H1 (cell line): ENCODE data around the gene EYA4. TPM values are rescaled to one million over a fixed set of nuclear protein-coding genes. Genes with fewer than 3 reads are reported as not detected.

Experiments
- CTCF ChIA-PET: fragments of 300-600 bp; sonication (Branson Sonifier 250); formaldehyde crosslinking; loops from one replicate; lab custom pipeline; 2021; ENCODE audit not compliant: partially characterized antibody; lab: Charles Lee
- POLR2A ChIA-PET: fragments of 300-600 bp; sonication (Branson Sonifier 250); formaldehyde crosslinking; loops from one replicate; lab custom pipeline; 2021; ENCODE audit warnings: inconsistent platforms; ENCODE audit not compliant: partially characterized antibody; lab: Charles Lee
- DNase-seq, 2 experiments: peaks; one replicate each; pipeline versions ENCODE4 v3.0.0 to v3.0.0-alpha.2; 2010 to 2022; ENCODE audit warnings: low spot score in 2 of 2, low read depth in 1 of 2, mixed read lengths in 1 of 2
- FAIRE-seq: peaks from 2 replicates; lab custom pipeline; 2011; peaks lifted over from hg19 to GRCh38; lab: Jason Lieb, UNC
- H2AFZ ChIP-seq: 2 replicates; pipeline ENCODE4 v1.8.1; 2012; ENCODE audit warnings: low read length, inconsistent platforms
- H2AK5ac ChIP-seq: 2 replicates; pipeline ENCODE4 v1.6.1; 2013; ENCODE audit warnings: low read depth, low read length
- H2BK120ac ChIP-seq: replicated peaks from 2 replicates; pipeline ENCODE3; 2013; ENCODE audit warnings: low read depth, low read length, inconsistent platforms
- H2BK12ac ChIP-seq: 2 replicates; pipeline ENCODE4 v1.6.1; 2013; ENCODE audit warnings: low read depth, low read length
- H2BK15ac ChIP-seq: 2 replicates; pipeline ENCODE4 v1.6.1; 2013; ENCODE audit warnings: low read length
- H2BK20ac ChIP-seq: 2 replicates; pipeline ENCODE4 v1.6.1; 2013; ENCODE audit warnings: low read length
- H2BK5ac ChIP-seq: 2 replicates; pipeline ENCODE4 v1.6.1; 2013; ENCODE audit warnings: low read depth, low read length
- H3K14ac ChIP-seq: 2 replicates; pipeline ENCODE4 v1.6.1; 2013; ENCODE audit warnings: inconsistent platforms; ENCODE audit not compliant: insufficient read length
- H3K18ac ChIP-seq: 2 replicates; pipeline ENCODE4 v1.6.1; 2013; ENCODE audit warnings: low read length; ENCODE audit errors: extremely low read depth
- H3K23ac ChIP-seq: 2 replicates; pipeline ENCODE4 v1.6.1; 2013; ENCODE audit warnings: inconsistent platforms; ENCODE audit not compliant: insufficient read length
- H3K23me2 ChIP-seq: 2 replicates; pipeline ENCODE4 v1.6.1; 2013; ENCODE audit warnings: low read depth, low read length
- H3K27ac ChIP-seq: 2 replicates; pipeline ENCODE4 v1.6.1; 2011; ENCODE audit warnings: low read depth, low read length, inconsistent platforms
- H3K27me3 ChIP-seq, 4 experiments: replicated peaks in 1 of 4; 1 replicate in 1 of 4; 2 replicates in 3 of 4; pipeline versions ENCODE4 v1.6.1 to v1.8.1; 2011 to 2013; ENCODE audit warnings: low read length in 3 of 4, mild to moderate bottlenecking in 3 of 4, inconsistent platforms in 2 of 4, mixed read lengths in 2 of 4, moderate library complexity in 1 of 4; ENCODE audit not compliant: control insufficient read depth in 3 of 4, insufficient read depth in 3 of 4; ENCODE audit errors: extremely low read depth in 1 of 4
- H3K36me3 ChIP-seq, 4 experiments: 2 replicates each; pipeline versions ENCODE4 v1.6.1 to v1.8.1; 2011 to 2013; ENCODE audit warnings: mild to moderate bottlenecking in 4 of 4, low read length in 3 of 4, moderate library complexity in 2 of 4, control low read depth in 1 of 4, inconsistent platforms in 1 of 4; ENCODE audit not compliant: insufficient read depth in 4 of 4, control insufficient read depth in 2 of 4
- H3K4ac ChIP-seq: replicated peaks from 2 replicates; pipeline ENCODE3; 2013; ENCODE audit warnings: low read length, low read depth, mixed read lengths, inconsistent platforms; ENCODE audit not compliant: insufficient read length
- H3K4me1 ChIP-seq, 4 experiments: replicated peaks in 1 of 4; 1 replicate in 1 of 4; 2 replicates in 3 of 4; pipeline versions ENCODE4 v1.6.1 to v1.8.1; 2011 to 2013; ENCODE audit warnings: low read length in 3 of 4, inconsistent platforms in 2 of 4, mixed read lengths in 1 of 4; ENCODE audit not compliant: insufficient read depth in 4 of 4, control insufficient read depth in 3 of 4
- H3K4me2 ChIP-seq, 2 experiments: 2 replicates each; pipeline versions ENCODE4 v1.6.1 to v1.8.1; 2011 to 2013; ENCODE audit warnings: low read depth in 2 of 2, low read length in 2 of 2, control low read depth in 1 of 2, inconsistent platforms in 1 of 2, mild to moderate bottlenecking in 1 of 2; ENCODE audit not compliant: insufficient read depth in 1 of 2
- H3K4me3 ChIP-seq, 4 experiments: fragments of 200-600, 300-600 bp in 1 of 4; sonication (generic), shearing (Covaris generic), sonication (Bioruptor Twin) in 1 of 4; 2 replicates each; pipeline versions ENCODE4 v1.5.1 to v1.8.1; 2011 to 2016; ENCODE audit warnings: low read length in 4 of 4, low read depth in 3 of 4, control low read depth in 2 of 4, inconsistent platforms in 2 of 4, mild to moderate bottlenecking in 2 of 4, mixed read lengths in 1 of 4, moderate library complexity in 1 of 4; ENCODE audit not compliant: insufficient read depth in 2 of 4; ENCODE audit errors: extremely low read depth in 1 of 4
- H3K56ac ChIP-seq: replicated peaks from 2 replicates; pipeline ENCODE3; 2013; ENCODE audit warnings: low read depth, mild to moderate bottlenecking, mixed read lengths, low read length, inconsistent platforms; ENCODE audit not compliant: insufficient read length
- H3K79me1 ChIP-seq: 2 replicates; pipeline ENCODE4 v1.6.1; 2013; ENCODE audit warnings: low read depth, low read length, control low read depth
- H3K79me2 ChIP-seq, 2 experiments: 2 replicates each; pipeline versions ENCODE4 v1.6.1 to v1.8.1; 2012 to 2013; ENCODE audit warnings: low read length in 2 of 2, mild to moderate bottlenecking in 2 of 2, inconsistent platforms in 1 of 2; ENCODE audit not compliant: insufficient read depth in 2 of 2, control insufficient read depth in 1 of 2
- H3K9ac ChIP-seq, 4 experiments: replicated peaks in 1 of 4; 1 replicate in 1 of 4; 2 replicates in 3 of 4; pipeline versions ENCODE4 v1.6.1 to v1.8.1; 2011 to 2013; ENCODE audit warnings: low read depth in 3 of 4, low read length in 3 of 4, control low read depth in 2 of 4, mild to moderate bottlenecking in 2 of 4, moderate library complexity in 2 of 4, inconsistent platforms in 1 of 4; ENCODE audit errors: extremely low read depth in 1 of 4
- H3K9me3 ChIP-seq, 2 experiments: 2 replicates each; pipeline versions ENCODE4 v1.6.1 to v1.8.1; 2012 to 2013; ENCODE audit warnings: mild to moderate bottlenecking in 2 of 2, moderate library complexity in 2 of 2, control low read depth in 1 of 2, inconsistent platforms in 1 of 2, low read depth in 1 of 2, low read length in 1 of 2, mixed read lengths in 1 of 2; ENCODE audit not compliant: insufficient read depth in 2 of 2
- H4K20me1 ChIP-seq, 2 experiments: replicated peaks in 1 of 2; 2 replicates each; pipeline versions ENCODE3 to v1.8.1; 2011 to 2013; ENCODE audit warnings: inconsistent platforms in 2 of 2, low read length in 2 of 2, mild to moderate bottlenecking in 1 of 2; ENCODE audit not compliant: insufficient read depth in 2 of 2, control insufficient read depth in 1 of 2
- H4K5ac ChIP-seq: 2 replicates; pipeline ENCODE4 v1.6.1; 2013; ENCODE audit warnings: low read length, low read depth, mixed read lengths, inconsistent platforms; ENCODE audit not compliant: insufficient read length
- H4K8ac ChIP-seq: 2 replicates; pipeline ENCODE4 v1.8.0; 2013; ENCODE audit warnings: mild to moderate bottlenecking, moderate library complexity, low read length, inconsistent platforms; ENCODE audit not compliant: insufficient read depth; ENCODE audit errors: extremely low read depth
- H4K91ac ChIP-seq: replicated peaks from 2 replicates; pipeline ENCODE3; 2013; ENCODE audit warnings: low read length, mixed read lengths, inconsistent platforms; ENCODE audit not compliant: insufficient read length
- BACH1 ChIP-seq: IDR thresholded peaks from 2 replicates; pipeline ENCODE4 v1.6.1; 2012; ENCODE audit warnings: low read length, improper control_type of control experiment
- E2F6 ChIP-seq: IDR thresholded peaks from 2 replicates; pipeline ENCODE4 v1.6.1; 2012; ENCODE audit warnings: inconsistent platforms
- EGR1 ChIP-seq: IDR thresholded peaks from 2 replicates; pipeline ENCODE4 v1.6.1; 2011; ENCODE audit warnings: low read depth, low read length, borderline replicate concordance
- EP300 ChIP-seq, 2 experiments: IDR thresholded peaks; 1 replicate in 1 of 2; 2 replicates in 1 of 2; pipeline ENCODE4 v1.6.1; 2011 to 2012; ENCODE audit warnings: low read depth in 2 of 2, low read length in 2 of 2, mild to moderate bottlenecking in 2 of 2, borderline replicate concordance in 1 of 2, inconsistent platforms in 1 of 2, moderate library complexity in 1 of 2
- KDM5A ChIP-seq: fragments of 200-600 bp; IDR thresholded peaks from 2 replicates; pipeline ENCODE4 v1.7.1; 2012; ENCODE audit warnings: mild to moderate bottlenecking, low read length, inconsistent platforms, mixed read lengths
- PHF8 ChIP-seq: fragments of 200-600 bp; sonication (generic); conservative IDR thresholded peaks from 2 replicates; pipeline ENCODE4 v1.7.1; 2012; ENCODE audit warnings: low read depth, mild to moderate bottlenecking, inconsistent platforms, low read length, moderate library complexity
- POU5F1 ChIP-seq: IDR thresholded peaks from 2 replicates; pipeline ENCODE4 v1.6.1; 2011; ENCODE audit warnings: low read depth, mild to moderate bottlenecking, low read length, moderate library complexity
- RBBP5 ChIP-seq: IDR thresholded peaks from 2 replicates; pipeline ENCODE4 v1.7.1; 2012; ENCODE audit warnings: low read depth, mild to moderate bottlenecking, inconsistent platforms, low read length, moderate library complexity, borderline replicate concordance
- SRF ChIP-seq: IDR thresholded peaks from 2 replicates; pipeline ENCODE4 v1.6.1; 2011; ENCODE audit warnings: mild to moderate bottlenecking, low read depth, low read length, moderate library complexity
- TCF12 ChIP-seq: IDR thresholded peaks from 2 replicates; pipeline ENCODE4 v1.6.1; 2011; ENCODE audit warnings: low read depth, mild to moderate bottlenecking, low read length
- WGBS, 2 experiments: shearing (Covaris generic) in 1 of 2; methylation state at CpG; one replicate each; pipeline versions ENCODE4 v1.1.6 to v1.1.7; 2013 to 2015; ENCODE audit warnings: low lambda C conversion rate in 2 of 2, mixed read lengths in 2 of 2, inconsistent platforms in 1 of 2, low coverage in 1 of 2, missing lambda C conversion rate in 1 of 2; ENCODE audit not compliant: insufficient replicate concordance in 2 of 2, insufficient coverage in 1 of 2, insufficient read length in 1 of 2; ENCODE audit errors: extremely low coverage in 1 of 2, missing lambda C conversion rate in 1 of 2; 5-methylcytosine and 5-hydroxymethylcytosine counted together
- polyA plus RNA-seq, 7 experiments: library from polyadenylated mRNA; depleted of rRNA in 3 of 7; stranded (reverse) in 5 of 7; unstranded in 2 of 7; fragments of >200 nt in 5 of 7; fragments of 200-250 nt in 2 of 7; gene quantifications; 1 replicate in 5 of 7; 2 replicates in 1 of 7; 4 replicates in 1 of 7; pipeline versions ENCODE4 v1.2.1 to v1.2.3, GENCODE V29; 2011 to 2013; ENCODE audit warnings: missing spikeins in 2 of 7, mixed read lengths in 2 of 7
- total RNA-seq: library from RNA; stranded (reverse); fragmentation: NEBNext Ultra II Directional; extraction: Animal tissue kit (Norgen Biotek cat#: 25700); gene quantifications from 2 replicates; pipeline ENCODE4 v1.2.1, GENCODE V29; 2021

EYA4 gene
- total and polyA plus RNA-seq, 2 of the 8 experiments (the other 6 are each of a cell fraction or from before 2014, with no cell fraction given), result 0.06 to 0.17 TPM

- Histone ChIP-seq H3K4me3 (no peak overlapping the region), H3K27ac (no peak overlapping the region), H4K5ac (no peak overlapping the region), H2BK20ac (no peak overlapping the region), H3K27me3 (no peaks in the 10 kb centered on the region), H3K4me2 (no peak overlapping the region), H3K9ac (no peak overlapping the region), H2BK15ac (no peak overlapping the region), H3K9me3 (no peaks in the 10 kb centered on the region), H3K18ac (no peak overlapping the region), H2BK12ac (no peak overlapping the region), H3K79me2 (no peaks in the 10 kb centered on the region), H4K91ac (no peak overlapping the region), H3K23me2 (no peaks in the 10 kb centered on the region), H3K23ac (no peak overlapping the region), H2AFZ (no peak overlapping the region), H2BK5ac (no peak overlapping the region), H3K56ac (no peak overlapping the region), H2AK5ac (no peak overlapping the region), H2BK120ac (no peak overlapping the region), H3K36me3 (no peaks in the 10 kb centered on the region), H3K79me1 (no peaks in the 10 kb centered on the region), H3K4me1 (peaks cover 0 to 4% (median 1%) of the 10 kb centered on the region in 4 experiments; a peak in 1 of 7 replicates), H3K14ac (no peak overlapping the region), H4K20me1 (no peaks in the 10 kb centered on the region), H3K4ac (no peak overlapping the region), H4K8ac (no peak overlapping the region)
- CTCF ChIA-PET, result no interaction called here
- FAIRE-seq (no peak), DNase-seq (no peak)
- POLR2A ChIA-PET, result no interaction called here
- WGBS, 2 experiments, result 97% methylated on average over 8 of the region's 9 CpGs; no CpG with 5 or more reads in 1 of the 2 experiments
- TF ChIP-seq POU5F1 (no peak), TCF12 (no peak), E2F6 (no peak), PHF8 (no peak), EP300 (IDR thresholded peaks at IDR 0.05; ENCODE audit: borderline replicate concordance in 1 of 2, low read depth in 2 of 2, low read length in 2 of 2) (no peak), BACH1 (no peak), SRF (no peak), KDM5A (no peak), EGR1 (no peak), RBBP5 (no peak)
These were observed 149.0 kb downstream of the EYA4 start for GRCh38 chr6:133390168-133390567.
